Measurements from ENCODE around the gene SLC5A9.
"Not testable (repeated sequence)": the region's sequence is repeated elsewhere in the genome, so short reads cannot be mapped to it uniquely, and the experiment has no call there.

The SLC5A9 gene

DNA sequence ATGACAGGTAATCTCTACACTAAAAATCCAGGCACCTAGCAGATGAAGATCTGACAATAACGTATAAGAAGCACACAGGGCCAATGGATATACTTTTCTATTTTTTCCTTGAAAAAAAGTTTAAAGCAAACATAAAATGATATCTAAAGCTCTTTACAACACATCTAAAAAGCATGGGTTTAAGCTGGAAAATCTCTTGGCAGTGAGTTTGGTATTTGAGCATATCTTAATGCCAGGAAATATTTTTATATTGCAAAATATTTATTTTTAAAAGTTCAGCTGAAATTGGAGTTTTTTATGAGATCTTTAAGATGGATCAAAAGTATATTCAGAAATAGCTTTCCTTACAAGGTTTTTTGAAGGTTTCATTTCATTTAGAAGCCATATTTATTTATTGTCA is 40.5 kb downstream of the SLC5A9 start:
- H3K4me1 ChIP-seq (ENCODE audit: insufficient read depth, poor library complexity, severe bottlenecking), result no peaks in the 10 kb centered on the region
- ATAC-seq (ENCODE audit: low read depth) (no peak), DNase-seq (ENCODE audit: low spot score) (no peak)
- TF ChIP-seq, protein P1, sequence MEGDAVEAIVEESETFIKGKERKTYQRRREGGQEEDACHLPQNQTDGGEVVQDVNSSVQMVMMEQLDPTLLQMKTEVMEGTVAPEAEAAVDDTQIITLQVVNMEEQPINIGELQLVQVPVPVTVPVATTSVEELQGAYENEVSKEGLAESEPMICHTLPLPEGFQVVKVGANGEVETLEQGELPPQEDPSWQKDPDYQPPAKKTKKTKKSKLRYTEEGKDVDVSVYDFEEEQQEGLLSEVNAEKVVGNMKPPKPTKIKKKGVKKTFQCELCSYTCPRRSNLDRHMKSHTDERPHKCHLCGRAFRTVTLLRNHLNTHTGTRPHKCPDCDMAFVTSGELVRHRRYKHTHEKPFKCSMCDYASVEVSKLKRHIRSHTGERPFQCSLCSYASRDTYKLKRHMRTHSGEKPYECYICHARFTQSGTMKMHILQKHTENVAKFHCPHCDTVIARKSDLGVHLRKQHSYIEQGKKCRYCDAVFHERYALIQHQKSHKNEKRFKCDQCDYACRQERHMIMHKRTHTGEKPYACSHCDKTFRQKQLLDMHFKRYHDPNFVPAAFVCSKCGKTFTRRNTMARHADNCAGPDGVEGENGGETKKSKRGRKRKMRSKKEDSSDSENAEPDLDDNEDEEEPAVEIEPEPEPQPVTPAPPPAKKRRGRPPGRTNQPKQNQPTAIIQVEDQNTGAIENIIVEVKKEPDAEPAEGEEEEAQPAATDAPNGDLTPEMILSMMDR (IDR thresholded peaks at IDR 0.05; ENCODE audit: poor library complexity, severe bottlenecking), result no peak
- no peaks in the 10 kb centered on the region for H3K9me3 ChIP-seq (ENCODE audit: severe bottlenecking)
- H3K4me3 ChIP-seq (ENCODE audit: severe bottlenecking), result no peak overlapping the region
- H3K27ac ChIP-seq (ENCODE audit: poor library complexity, severe bottlenecking), result no peak overlapping the region
- H3K36me3 ChIP-seq (ENCODE audit: low read depth), result no peaks in the 10 kb centered on the region
- no peaks in the 10 kb centered on the region for H3K27me3 ChIP-seq (ENCODE audit: insufficient read depth, poor library complexity, severe bottlenecking)

DNA sequence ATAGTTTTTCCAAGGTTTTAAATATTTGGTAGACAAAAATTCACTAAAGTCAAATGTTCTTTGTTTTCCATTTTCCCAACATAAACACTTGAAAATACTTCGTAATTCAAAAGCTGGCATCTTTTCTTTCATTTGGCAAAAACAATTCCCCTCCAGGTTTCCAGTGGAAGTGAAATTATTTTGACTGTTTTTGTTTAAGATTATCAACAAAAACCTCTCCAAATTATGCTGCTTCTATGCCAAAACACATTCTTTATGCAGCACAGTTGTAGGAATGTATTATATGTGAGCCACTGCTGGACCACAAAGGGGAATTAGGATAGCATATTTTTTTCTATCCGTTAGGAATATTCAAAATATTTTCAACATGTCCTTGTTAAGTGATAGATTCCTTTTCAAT is 44.1 kb downstream of the SLC5A9 start:
- no peaks in the 10 kb centered on the region for H3K36me3 ChIP-seq (ENCODE audit: low read depth)
- TF ChIP-seq, protein P1 (IDR thresholded peaks at IDR 0.05; ENCODE audit: poor library complexity, severe bottlenecking), result no peak
- DNase-seq (ENCODE audit: low spot score) (no peak), ATAC-seq (ENCODE audit: low read depth) (no peak)
- no peak overlapping the region for H3K27ac ChIP-seq (ENCODE audit: poor library complexity, severe bottlenecking)
- H3K4me1 ChIP-seq (ENCODE audit: insufficient read depth, poor library complexity, severe bottlenecking), result no peaks in the 10 kb centered on the region
- H3K27me3 ChIP-seq (ENCODE audit: insufficient read depth, poor library complexity, severe bottlenecking), result no peaks in the 10 kb centered on the region
- no peak overlapping the region for H3K4me3 ChIP-seq (ENCODE audit: severe bottlenecking)
- no peaks in the 10 kb centered on the region for H3K9me3 ChIP-seq (ENCODE audit: severe bottlenecking)

DNA sequence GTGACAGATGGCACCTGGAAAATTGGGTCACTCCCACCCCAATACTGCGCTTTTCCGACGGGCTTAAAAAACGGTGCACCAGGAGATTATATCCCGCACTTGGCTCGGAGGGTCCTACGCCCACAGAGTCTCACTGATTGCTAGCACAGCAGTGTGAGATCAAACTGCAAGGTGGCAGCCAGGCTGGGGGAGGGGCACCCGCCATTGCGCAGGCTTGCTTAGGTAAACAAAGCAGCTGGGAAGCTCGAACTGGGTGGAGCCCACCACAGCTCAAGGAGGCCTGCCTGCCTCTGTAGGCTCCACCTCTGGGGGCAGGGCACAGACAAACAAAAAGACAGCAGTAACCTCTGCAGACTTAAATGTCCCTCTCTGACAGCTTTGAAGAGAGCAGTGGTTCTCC is 54.9 kb downstream of the SLC5A9 start:
- H3K4me1 ChIP-seq (ENCODE audit: insufficient read depth, poor library complexity, severe bottlenecking); H3K4me3 ChIP-seq (ENCODE audit: severe bottlenecking); H3K27ac ChIP-seq (ENCODE audit: poor library complexity, severe bottlenecking); DNase-seq (ENCODE audit: low spot score); H3K27me3 ChIP-seq (ENCODE audit: insufficient read depth, poor library complexity, severe bottlenecking); ATAC-seq (ENCODE audit: low read depth); H3K9me3 ChIP-seq (ENCODE audit: severe bottlenecking); H3K36me3 ChIP-seq (ENCODE audit: low read depth): not testable (repeated sequence)

DNA sequence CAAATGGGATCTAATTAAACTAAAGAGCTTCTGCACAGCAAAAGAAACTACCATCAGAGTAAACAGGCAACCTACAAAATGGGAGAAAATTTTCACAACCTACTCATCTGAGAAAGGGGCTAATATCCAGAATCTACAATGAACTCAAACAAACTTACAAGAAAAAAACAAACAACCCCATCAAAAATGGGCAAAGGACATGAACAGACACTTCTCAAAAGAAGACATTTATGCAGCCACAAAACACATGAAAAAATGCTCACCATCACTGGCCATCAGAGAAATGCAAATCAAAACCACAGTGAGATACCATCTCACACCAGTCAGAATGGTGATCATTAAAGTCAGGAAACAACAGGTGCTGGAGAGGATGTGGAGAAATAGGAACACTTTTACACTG is 59.8 kb downstream of the SLC5A9 start:
- not testable (repeated sequence) for H3K27me3 ChIP-seq (ENCODE audit: insufficient read depth, poor library complexity, severe bottlenecking); H3K36me3 ChIP-seq (ENCODE audit: low read depth); H3K4me1 ChIP-seq (ENCODE audit: insufficient read depth, poor library complexity, severe bottlenecking); H3K4me3 ChIP-seq (ENCODE audit: severe bottlenecking); ATAC-seq (ENCODE audit: low read depth); DNase-seq (ENCODE audit: low spot score); H3K9me3 ChIP-seq (ENCODE audit: severe bottlenecking); H3K27ac ChIP-seq (ENCODE audit: poor library complexity, severe bottlenecking)

DNA sequence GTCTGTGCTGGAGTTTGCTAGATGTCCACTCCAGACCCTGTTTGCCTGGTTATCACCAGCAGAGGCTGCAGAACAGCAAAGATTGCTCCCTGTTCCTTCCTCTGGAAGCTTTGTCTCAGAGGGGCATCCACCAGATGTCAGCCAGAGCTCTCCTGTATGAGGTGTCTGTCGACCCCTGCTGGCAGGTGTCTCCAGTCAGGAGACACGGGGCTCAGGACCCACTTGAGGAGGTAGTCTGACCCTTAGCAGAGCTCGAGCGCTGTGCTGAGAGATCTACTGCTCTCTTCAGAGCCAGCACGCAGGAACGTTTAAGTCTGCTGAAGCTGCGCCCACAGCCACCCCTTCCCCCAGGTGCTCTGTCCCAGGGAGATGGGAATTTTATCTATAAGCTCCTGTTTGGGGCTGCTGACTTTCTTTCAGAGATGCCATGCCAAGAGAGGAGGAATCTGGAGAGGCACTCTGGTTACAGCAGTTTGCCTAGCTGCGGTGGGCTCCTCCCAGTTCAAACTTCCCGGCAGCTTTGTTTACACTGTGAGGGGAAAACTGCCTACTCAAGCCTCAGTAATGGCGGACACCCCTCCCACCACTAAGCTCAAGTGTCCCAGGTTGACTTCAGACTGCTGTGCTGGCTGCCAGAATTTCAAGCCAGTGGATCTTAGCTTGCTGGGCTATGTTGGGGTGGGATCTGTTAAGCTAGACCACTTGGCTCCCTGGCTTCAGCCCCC is 62.3 kb downstream of the SLC5A9 start:
- H3K27ac ChIP-seq (ENCODE audit: poor library complexity, severe bottlenecking); H3K4me1 ChIP-seq (ENCODE audit: insufficient read depth, poor library complexity, severe bottlenecking); H3K27me3 ChIP-seq (ENCODE audit: insufficient read depth, poor library complexity, severe bottlenecking); H3K4me3 ChIP-seq (ENCODE audit: severe bottlenecking); H3K36me3 ChIP-seq (ENCODE audit: low read depth); ATAC-seq (ENCODE audit: low read depth); H3K9me3 ChIP-seq (ENCODE audit: severe bottlenecking); DNase-seq (ENCODE audit: low spot score): not testable (repeated sequence)

DNA sequence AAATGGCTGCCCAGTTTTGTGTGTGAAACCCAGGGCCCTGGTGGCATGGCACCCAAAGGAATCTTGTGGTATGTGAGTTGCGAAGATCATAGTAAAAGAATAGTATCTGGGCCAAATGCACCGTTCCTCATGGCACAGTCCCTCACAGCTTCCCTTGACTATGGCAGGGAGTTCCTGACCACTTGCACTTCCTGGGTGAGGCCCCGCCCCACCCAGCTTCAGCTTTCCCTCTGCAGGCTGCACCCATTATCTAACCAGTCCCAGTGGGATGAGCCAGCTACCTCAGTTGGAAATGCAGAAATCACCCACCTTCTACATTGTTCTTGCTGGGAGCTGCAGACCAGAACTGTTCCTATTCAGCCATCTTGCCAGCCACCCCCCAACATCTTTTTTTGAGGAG is 63.0 kb downstream of the SLC5A9 start:
- Histone ChIP-seq H3K27me3 (ENCODE audit: insufficient read depth, poor library complexity, severe bottlenecking) (no peaks in the 10 kb centered on the region), H3K4me1 (ENCODE audit: insufficient read depth, poor library complexity, severe bottlenecking) (no peaks in the 10 kb centered on the region), H3K27ac (ENCODE audit: poor library complexity, severe bottlenecking) (no peak overlapping the region), H3K4me3 (ENCODE audit: severe bottlenecking) (no peak overlapping the region), H3K9me3 (ENCODE audit: severe bottlenecking) (no peaks in the 10 kb centered on the region), H3K36me3 (ENCODE audit: low read depth) (no peaks in the 10 kb centered on the region)
- ATAC-seq (ENCODE audit: low read depth), result no peak
- TF ChIP-seq, protein P1 (IDR thresholded peaks at IDR 0.05; ENCODE audit: poor library complexity, severe bottlenecking), result no peak
- no peak for DNase-seq (ENCODE audit: low spot score)
